Measurements from ENCODE around the gene SEMA7A.

- TF ChIP-seq, protein P1, sequence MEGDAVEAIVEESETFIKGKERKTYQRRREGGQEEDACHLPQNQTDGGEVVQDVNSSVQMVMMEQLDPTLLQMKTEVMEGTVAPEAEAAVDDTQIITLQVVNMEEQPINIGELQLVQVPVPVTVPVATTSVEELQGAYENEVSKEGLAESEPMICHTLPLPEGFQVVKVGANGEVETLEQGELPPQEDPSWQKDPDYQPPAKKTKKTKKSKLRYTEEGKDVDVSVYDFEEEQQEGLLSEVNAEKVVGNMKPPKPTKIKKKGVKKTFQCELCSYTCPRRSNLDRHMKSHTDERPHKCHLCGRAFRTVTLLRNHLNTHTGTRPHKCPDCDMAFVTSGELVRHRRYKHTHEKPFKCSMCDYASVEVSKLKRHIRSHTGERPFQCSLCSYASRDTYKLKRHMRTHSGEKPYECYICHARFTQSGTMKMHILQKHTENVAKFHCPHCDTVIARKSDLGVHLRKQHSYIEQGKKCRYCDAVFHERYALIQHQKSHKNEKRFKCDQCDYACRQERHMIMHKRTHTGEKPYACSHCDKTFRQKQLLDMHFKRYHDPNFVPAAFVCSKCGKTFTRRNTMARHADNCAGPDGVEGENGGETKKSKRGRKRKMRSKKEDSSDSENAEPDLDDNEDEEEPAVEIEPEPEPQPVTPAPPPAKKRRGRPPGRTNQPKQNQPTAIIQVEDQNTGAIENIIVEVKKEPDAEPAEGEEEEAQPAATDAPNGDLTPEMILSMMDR (IDR thresholded peaks at IDR 0.05; ENCODE audit: low read depth, low read length) = no peak
- TF ChIP-seq EZH2phosphoT487 (IDR thresholded peaks at IDR 0.05; ENCODE audit: low read depth) = no peak
Observed at GRCh38 chr15:74442604-74443003, 8.8 kb upstream of the SEMA7A start.

Measured in OCI-LY3 (cell line).